BJ (cell line): ENCODE results near the gene MAGEA3. TPM values are rescaled to one million over a fixed set of nuclear protein-coding genes. Genes with fewer than 3 reads are reported as not detected.
"Not testable (repeated sequence)": the region's sequence is repeated elsewhere in the genome, so short reads cannot be mapped to it uniquely, and the experiment has no call there.

ENCODE experiments used
- CTCF ChIA-PET: fragments of 350-600 bp; formaldehyde crosslinking; extraction: SDS; loops from one replicate; lab custom pipeline; 2021; ENCODE audit warnings: antibody characterized with exemption, inconsistent platforms; lab: Yijun Ruan, JAX
- POLR2A ChIA-PET: fragments of 300-600 bp; sonication (Branson Sonifier 250); formaldehyde crosslinking; extraction: SDS; loops from one replicate; lab custom pipeline; 2021; ENCODE audit warnings: antibody characterized with exemption; lab: Charles Lee
- DNase-seq: peaks from one replicate; pipeline ENCODE4 v3.0.0-alpha.2; 2011; ENCODE audit warnings: low read depth
- H3K27me3 ChIP-seq: 2 replicates; pipeline ENCODE4 v1.6.0; 2011; ENCODE audit warnings: low read length; ENCODE audit not compliant: control insufficient read depth, insufficient read depth
- H3K36me3 ChIP-seq: 2 replicates; pipeline ENCODE4 v1.5.1; 2011; ENCODE audit warnings: low read length; ENCODE audit not compliant: control insufficient read depth, insufficient read depth
- H3K4me3 ChIP-seq: 2 replicates; pipeline ENCODE4 v1.5.1; 2011; ENCODE audit warnings: low read depth, mild to moderate bottlenecking, control low read depth, low read length
- CTCF ChIP-seq: IDR thresholded peaks from 2 replicates; pipeline ENCODE4 v1.5.1; 2011; ENCODE audit warnings: low read depth, mild to moderate bottlenecking, control low read depth, inconsistent platforms, low read length, moderate library complexity; ENCODE audit not compliant: insufficient read depth
- polyA minus RNA-seq: library from RNA; depleted of rRNA, polyadenylated mRNA; stranded (reverse); fragments of >200 nt; gene quantifications from 2 replicates; pipeline ENCODE4 v1.2.3, GENCODE V29; 2011; rRNA and poly(A)+ RNA removed
- polyA plus RNA-seq: library from polyadenylated mRNA; depleted of rRNA; stranded (reverse); fragments of >200 nt; gene quantifications from 2 replicates; pipeline ENCODE4 v1.2.3, GENCODE V29; 2011; rRNA removed

Gene MAGEA3
- polyA plus RNA-seq (0.06 TPM in 1 of 2 replicates, not detected in the other), polyA minus RNA-seq (not detected in 2 replicates)

- H3K36me3 ChIP-seq, DNase-seq, H3K4me3 ChIP-seq, POLR2A ChIA-PET, H3K27me3 ChIP-seq, CTCF ChIA-PET: not testable (repeated sequence)
Measured at GRCh38 chrX:152697952-152698931, at the start of gene MAGEA3. Gene MAGEA3, plus strand, starts transcription at chrX:152698794. Its CDS starts 2,039 bp downstream, at chrX:152700833.

DNA sequence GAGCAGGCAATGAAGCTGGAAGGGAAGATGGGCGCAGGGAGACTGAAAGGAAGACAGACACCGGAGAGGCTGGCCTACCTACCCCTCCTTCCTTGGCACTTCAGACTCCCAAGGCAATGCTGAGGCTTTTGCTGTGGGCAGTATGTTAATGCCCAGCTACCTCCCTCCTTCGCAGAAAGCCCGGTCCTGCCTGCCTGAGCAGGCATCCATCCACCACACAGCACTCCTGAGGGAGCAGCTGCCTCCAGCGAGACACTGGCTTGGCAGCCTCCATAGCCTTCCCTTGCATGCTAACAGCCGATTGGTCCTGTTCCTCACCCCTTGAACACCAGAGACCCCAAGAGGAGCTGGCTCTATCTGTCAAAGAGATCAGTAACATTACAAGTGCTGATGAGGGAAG is 46.5 kb upstream of the MAGEA3 start:
- H3K4me3 ChIP-seq, result no peak overlapping the region
- H3K36me3 ChIP-seq, result no peaks in the 10 kb centered on the region
- no peak for TF ChIP-seq CTCF
- CTCF ChIA-PET, result interaction anchor here (1.5 kb wide), 1 partner anchor 902 kb away, joined by 3 read pairs; no protein-coding TSS in a partner anchor
- POLR2A ChIA-PET, result no interaction called here
- no peak for DNase-seq
- no peaks in the 10 kb centered on the region for H3K27me3 ChIP-seq

DNA sequence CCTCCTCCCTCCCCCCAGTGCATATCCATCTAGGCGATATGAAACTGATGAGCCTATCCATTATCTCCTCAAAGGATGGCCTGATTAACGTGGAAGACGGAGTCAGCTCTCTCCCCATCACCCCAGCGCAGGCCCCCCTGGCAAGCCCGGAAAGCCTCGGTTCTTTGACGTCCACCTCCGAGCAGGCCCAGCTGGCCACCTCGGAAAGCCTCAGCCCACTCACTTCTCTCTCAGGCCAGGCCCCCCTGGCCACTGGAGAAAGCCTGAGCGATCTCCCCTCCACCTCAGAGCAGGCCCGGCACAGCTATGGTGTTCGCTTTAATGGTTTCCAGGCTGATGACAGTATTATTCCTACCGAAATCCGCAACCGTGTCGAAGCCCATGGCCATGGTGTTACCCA is 46.1 kb upstream of the MAGEA3 start:
- H3K27me3 ChIP-seq, result no peaks in the 10 kb centered on the region
- DNase-seq, result no peak
- TF ChIP-seq CTCF, result no peak
- no peak overlapping the region for H3K4me3 ChIP-seq
- no peaks in the 10 kb centered on the region for H3K36me3 ChIP-seq
- ChIA-PET CTCF (interaction anchor here (1.5 kb wide), 1 partner anchor 902 kb away, joined by 3 read pairs; no protein-coding TSS in a partner anchor), POLR2A (no interaction called here)

DNA sequence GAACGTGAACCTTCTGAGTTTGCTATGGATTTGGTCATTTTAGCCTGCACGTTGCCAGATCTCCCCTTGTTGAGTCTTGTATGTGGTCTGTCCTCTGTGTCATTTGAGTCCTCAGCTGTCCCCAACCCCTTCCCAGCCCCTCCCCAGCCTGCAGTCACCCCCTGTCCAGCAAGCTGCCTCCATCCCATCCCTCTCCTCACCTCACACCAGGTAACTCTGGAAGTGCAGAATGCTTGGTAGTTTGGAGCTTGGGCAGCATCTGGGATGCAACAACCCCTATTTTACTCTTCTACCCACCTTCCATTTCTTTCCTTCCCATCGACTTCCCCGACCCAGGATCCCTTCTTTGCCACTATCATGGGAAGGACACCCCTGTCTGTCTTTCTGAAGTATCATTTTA is 42.5 kb upstream of the MAGEA3 start:
- DNase-seq, result no peak
- ChIA-PET CTCF (no interaction called here), POLR2A (no interaction called here)
- TF ChIP-seq CTCF, result no peak
- no peaks in the 10 kb centered on the region for H3K27me3 ChIP-seq
- H3K36me3 ChIP-seq, result no peaks in the 10 kb centered on the region
- no peak overlapping the region for H3K4me3 ChIP-seq

GRCh38 chrX:152656890-152657289 is 41.7 kb upstream of the MAGEA3 start:
- ChIA-PET POLR2A (no interaction called here), CTCF (no interaction called here)
- no peaks in the 10 kb centered on the region for H3K27me3 ChIP-seq
- DNase-seq, result no peak
- H3K36me3 ChIP-seq, result no peaks in the 10 kb centered on the region
- no peak for TF ChIP-seq CTCF
- no peak overlapping the region for H3K4me3 ChIP-seq
